NOMO-1 treated with dmso at 0.1 percent for 144 hours (cell line): Measurements from ENCODE around the gene ATP5F1D.
A peak's percentile ranks its signal among the peaks of the same experiment; 100 is the strongest.
"Not testable (repeated sequence)": the region's sequence is repeated elsewhere in the genome, so short reads cannot be mapped to it uniquely, and the experiment has no call there.

Experiments
- DNase-seq: peaks from one replicate; lab custom pipeline; 2025; ENCODE audit not compliant: unreplicated experiment; lab: John Stamatoyannopoulos, UW

ATP5F1D gene

DNA sequence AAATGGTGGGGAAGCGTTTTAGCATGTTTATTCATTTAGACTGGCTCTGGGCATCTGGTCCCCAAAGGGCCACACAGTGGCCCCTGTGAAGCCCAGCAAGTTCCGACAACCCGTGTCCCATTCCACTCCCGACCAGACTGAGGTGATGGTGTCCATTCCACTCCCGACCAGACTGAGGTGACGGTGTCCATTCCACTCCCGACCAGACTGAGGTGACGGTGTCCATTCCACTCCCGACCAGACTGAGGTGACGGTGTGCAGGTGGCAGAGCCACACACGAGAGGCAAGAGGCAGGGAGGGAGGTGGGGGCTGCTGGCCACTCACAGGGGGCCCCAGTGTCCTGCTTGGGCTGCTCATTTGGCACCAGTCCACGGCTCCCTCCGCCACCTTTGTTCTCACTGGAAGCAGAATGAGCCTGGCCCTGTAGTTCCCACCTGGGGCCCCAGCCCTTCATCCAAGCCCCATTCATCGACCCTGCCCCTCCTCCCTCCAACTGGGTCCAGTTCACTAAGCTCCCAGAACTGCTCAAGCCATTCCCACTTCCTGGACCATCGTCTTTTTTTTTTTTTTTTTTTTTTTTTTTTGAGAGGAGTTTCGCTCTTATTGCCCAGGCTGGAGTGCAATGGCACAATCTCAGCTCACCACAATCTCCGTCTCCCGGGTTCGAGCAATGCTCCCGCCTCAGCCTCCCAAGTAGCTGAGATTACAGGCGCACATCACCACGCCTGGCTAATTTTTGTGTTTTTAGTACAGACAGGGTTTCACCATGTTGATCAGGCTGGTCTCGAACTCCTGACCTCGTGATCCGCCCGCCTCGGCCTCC, 4.9 kb downstream of the ATP5F1D start:
- DNase-seq, result not testable (repeated sequence)

DNA sequence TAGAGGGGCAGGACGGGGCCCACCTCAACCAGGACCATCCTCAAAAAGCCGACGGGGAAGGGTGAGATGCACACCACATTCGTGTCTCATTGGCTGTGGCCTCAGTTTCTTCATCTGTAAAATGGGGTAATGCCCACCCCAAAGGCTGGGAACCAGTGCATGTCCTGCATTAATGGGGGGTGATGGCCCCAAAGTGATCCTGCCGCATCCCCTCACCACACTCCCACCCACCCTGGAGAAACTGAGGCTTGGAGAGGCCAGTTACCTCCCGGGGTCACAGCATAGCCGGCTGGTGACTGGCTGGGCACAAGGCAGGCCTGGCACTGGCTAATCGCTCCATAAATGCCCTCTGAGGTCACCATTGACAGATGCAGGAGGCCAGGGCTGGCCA, 6.2 kb downstream of the ATP5F1D start:
- DNase-seq, result no peak

DNA sequence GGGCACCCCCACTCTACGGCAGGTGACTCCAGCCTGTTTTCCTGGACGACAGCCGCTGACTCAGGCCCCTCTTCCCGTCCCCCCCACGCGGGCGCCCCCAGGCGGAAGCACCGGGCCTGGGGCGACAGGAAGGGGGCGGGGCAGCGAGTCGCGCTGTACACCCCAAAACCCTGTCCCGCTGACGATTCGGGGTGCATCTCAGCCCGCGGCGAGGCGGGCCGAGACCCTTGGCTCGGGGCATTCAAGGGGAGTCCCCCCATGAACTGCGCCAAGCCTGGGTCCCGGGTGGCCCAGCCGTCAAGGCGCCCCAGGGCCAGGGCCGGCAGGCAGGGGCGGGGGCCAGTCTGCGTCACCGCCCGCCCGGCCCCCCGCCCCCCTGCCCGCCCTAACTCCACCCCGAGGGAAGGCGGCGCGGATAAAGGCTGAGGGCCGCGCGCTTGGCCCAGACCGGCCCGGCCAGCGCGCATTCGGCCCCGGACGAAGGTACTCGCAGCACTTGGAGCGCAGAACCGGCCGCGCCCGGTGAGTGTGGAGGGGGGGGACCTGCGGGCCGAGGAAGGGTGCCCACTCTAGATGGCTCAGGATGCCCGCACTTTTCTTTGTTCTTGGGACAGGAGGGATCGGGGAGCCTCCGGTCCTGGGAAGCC, 6.7 kb downstream of the ATP5F1D start, which contains the start of gene MIDN:
MIDN (plus strand) TSS at position 445 of the 647 bp plus-strand sequence. CDS start 1,714 bp downstream, outside the sequence.
- peak; percentile 68 for DNase-seq

DNA sequence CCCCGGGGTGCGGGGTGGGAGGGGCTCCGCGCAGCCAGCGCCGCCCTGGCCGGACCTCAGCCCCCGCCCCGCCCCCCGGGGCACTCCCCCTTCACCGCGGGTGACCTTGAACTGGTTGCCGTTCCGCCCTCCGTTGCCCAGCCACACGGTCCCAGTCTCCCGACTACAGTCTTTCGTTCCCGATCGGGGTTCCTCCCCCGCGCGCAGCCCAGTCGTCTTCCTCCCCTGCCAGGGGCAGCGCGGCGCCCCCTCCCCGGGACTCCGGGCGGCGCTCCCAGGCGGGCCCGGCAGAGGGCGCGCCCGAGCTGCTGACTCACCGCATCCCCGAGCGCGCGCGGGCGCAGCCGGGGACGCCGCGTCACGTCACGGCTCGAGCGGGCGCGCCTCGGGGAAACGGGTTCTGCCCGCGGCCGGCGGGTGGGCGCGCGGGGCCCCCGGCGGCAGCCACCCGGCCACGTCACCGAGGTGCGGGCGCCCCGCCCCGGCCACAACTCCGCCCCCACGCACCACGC, 7.3 kb downstream of the ATP5F1D start:
- DNase-seq, result peak; percentile 82

DNA sequence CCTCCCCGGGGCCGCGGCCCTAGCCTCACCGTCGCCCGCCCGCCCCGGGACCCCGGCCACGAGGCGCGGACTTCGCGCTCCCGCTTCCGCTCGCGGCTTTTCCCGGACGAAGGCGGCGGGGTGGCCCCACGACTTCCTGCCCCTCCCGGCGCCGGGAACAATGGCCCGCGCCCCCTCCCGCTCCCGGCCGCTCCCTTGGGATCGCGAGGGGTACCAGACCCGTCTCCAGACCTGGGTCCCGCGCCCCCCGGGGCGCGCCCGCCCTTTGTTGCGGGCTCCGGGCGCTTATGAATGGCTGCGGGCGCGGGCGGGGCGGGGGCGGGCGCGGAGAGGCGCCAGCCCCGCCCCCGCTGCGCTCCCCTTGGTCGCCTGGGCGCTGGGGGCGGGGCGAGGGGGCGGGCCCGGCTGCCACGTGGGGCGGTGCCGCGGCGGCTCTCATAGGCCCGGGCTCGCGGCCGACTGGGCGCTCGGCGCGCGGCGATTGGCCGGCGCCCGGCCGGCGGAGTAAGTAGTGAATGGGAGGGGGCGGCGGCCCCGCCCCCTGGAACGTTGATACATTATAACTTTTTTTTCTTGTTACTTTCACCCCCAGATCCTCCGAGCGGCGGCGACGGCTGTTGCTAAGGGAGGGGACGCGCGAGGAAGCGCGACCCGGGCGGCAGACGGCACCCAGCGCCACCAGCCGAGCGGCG, 7.9 kb downstream of the ATP5F1D start:
- peak; percentile 88 for DNase-seq

DNA sequence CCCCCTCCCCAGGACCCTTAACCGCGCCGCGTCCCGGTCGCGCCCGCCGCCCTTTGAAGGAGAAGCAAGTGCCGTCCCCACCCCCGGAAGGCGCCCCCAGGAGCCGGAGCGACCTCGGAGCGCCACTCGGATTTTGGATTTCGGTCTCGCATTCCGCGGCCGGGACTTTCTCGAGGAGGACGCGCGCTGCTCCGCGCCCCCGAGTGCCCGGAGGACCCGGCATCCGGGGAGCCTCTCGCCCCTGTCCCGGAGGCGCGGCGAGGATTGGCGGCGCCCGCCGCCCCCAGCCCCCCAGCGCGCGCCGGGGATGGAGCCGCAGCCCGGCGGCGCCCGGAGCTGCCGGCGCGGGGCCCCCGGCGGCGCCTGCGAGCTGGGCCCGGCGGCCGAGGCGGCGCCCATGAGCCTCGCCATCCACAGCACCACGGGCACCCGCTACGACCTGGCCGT, 8.5 kb downstream of the ATP5F1D start:
- DNase-seq, result no peak

DNA sequence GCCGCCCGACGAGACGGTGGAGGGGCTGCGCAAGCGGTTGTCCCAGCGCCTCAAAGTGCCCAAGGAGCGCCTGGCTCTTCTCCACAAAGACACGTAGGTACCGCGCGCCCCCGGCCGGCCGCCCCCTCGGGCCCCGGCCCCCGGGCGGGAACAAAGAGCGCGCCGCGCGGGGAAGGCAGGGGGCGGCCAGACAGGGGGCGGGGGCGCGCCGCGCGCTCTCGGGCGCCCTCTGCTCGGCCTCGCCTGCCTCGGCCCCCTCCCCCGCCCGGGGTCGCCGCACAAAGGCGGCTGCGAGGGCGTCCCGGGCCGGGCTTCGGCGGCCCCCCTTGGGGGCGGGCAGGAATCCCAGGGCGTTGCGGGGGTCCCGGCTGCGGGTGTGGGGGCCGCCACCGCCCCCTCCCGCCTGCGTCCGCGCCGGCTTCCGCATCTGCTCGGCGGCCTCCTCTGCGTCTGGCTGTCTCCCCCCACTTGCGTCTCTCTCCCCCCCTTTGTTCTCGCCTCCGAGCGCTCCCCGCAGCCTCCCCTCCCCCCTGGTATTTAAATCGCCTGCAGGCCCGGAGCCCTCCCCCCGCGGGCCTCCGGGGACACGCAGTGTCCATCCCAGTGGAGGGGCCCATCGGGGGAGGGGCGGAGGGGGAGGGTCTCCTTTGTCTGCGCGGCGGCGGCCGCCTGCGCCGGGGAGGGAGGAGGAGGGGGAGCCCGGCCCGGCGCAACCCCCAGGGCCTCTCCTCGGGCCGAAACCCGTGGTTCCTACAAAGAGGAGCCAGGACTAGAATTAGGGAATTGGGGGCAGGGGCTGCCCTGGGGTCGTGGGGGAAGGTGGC, 9.1 kb downstream of the ATP5F1D start:
- peak; percentile 50 for DNase-seq

DNA sequence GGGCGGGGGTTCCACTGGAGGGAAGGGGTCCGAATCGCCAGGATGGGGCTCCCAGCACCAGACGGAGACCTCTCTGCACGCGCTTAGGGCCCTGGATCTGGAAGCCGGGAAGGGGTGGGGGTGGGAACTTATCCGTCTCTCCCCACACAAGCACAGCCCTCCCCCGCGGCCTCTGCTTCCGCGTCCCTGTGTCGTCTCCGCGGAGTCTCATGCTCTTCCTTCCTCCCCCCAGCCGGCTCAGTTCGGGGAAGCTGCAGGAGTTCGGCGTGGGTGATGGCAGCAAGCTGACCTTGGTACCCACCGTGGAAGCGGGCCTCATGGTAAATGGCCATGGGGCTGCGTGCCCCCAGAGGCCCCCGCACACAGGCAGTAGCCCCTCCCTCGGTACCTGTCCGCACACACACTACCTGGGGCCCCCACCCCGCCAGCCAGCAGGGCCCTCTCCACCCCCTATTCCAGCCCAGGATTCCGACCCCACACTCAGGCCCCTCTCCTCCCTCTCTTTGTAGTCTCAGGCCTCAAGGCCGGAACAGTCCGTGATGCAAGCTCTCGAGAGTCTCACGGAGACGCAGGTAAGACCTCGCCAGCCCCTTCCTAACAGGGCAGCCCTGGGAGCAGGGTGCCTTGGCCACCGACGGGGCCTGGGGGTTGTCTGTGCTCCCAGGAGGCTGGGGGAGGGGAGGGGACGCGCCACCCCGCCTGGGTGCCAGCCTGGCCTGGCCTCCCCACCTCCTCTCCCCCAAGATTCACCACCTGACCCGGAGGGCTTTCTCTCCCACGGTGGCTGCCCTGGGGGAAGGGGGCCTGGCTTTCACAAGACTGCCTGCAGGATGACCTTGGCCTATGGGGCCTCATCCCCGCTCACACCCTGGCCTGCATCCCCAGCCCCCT, 10.0 kb downstream of the ATP5F1D start:
- peak; percentile 83 for DNase-seq

DNA sequence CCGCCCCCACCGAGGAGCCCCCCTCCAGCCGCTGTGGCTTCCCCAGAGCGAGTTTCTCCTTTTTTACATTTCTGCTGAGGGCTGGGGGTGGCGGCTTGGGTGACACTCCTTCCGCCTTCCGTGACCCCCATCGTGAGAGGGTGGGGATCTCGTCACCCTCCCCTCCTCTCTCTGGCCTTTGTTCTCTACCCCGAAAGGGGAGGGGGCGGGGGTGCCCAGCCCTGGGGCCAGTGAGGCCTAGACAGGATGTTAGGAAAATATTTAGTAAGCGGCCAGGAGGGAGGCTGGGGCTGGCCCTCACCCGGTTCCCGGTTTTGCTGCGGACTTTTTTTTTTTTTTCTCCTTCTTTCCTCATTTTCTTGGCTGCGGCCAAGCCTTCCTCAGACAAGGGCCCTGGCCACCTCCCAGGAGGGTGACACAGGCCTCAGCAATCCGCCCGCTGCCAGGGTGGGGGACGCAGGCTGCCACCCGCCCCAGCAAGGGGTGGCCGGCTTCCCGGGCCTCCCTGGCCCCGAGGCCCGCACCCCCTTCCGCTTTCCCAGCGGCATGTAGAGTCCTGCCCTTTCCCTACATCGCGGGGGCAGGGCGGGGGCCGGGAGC, 10.8 kb downstream of the ATP5F1D start:
- peak; percentile 95 for DNase-seq

DNA sequence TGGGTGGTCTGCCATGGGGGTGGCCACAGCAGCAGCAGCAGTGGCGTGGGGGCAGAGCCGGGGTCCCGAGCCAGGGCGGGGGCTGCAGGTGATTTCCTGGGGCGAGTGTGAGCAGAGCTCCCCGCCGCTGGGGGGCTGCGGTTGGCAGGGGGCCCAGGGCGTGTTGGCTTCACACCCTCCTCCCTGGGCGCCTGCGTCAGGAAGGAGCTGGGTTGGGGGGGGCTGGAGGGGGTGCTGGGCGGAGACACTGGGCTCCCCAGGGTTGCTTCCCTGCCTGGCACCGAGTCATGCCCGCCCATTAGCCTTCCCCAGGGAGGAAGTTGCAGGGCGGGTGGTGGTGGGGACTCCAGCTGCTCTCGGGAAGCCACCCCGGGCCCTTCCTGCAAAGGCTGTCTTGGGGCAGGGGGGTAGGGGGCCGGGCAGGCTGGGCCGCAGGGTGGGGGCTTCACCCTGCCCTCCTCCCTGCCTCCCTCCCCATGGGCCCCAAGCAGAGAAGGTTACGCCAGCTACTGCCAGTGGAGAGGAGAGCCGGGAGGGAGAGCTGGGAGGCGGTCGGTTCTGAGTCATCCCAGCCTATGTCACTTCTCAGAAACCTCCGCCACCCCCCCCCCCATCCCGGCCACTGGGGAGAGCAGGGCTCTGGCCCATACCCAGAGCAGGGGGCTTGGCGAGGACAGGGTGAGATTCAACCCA, 11.4 kb downstream of the ATP5F1D start:
- peak; percentile 96 for DNase-seq

DNA sequence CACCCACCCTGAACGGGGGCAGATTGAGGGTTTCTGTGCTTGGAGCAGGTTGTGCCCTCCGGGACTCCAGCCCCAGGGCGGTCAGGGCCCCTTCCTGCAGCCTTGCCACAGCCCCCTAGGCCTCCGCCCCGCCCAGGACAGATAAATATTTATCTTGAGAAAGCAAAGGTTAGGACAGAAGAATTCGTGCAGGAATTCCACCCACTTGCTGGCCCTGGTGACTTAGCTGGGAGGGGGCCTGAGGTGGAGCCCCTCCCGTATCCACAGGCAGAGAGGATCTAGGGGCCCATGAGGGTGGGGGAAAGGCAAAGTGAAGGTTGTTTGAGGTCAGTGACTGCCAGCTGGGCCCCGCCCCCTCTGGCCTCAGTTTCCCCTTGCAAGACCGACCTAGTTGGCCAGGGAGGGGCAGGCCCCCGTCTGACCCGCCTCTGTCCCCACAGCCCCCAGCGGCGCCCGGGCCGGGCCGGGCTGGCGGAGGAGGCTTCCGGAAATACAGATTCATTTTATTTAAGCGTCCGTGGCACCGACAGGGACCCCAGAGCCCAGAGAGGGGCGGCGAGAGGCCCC, 12.0 kb downstream of the ATP5F1D start:
- DNase-seq, result no peak

DNA sequence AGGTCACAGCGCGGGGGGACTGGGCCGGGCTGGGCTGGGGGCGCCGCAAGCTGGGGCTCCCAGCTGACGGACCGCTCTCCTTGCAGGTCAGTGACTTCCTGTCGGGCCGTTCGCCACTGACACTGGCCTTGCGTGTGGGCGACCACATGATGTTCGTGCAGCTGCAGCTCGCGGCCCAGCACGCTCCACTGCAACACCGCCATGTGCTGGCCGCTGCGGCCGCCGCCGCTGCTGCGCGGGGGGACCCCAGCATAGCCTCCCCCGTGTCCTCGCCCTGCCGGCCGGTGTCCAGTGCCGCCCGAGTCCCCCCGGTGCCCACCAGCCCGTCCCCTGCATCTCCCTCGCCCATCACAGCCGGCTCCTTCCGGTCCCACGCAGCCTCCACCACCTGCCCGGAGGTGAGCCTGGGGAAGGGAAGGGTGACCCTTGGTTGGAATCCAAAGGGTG, 12.6 kb downstream of the ATP5F1D start:
- DNase-seq, result no peak

DNA sequence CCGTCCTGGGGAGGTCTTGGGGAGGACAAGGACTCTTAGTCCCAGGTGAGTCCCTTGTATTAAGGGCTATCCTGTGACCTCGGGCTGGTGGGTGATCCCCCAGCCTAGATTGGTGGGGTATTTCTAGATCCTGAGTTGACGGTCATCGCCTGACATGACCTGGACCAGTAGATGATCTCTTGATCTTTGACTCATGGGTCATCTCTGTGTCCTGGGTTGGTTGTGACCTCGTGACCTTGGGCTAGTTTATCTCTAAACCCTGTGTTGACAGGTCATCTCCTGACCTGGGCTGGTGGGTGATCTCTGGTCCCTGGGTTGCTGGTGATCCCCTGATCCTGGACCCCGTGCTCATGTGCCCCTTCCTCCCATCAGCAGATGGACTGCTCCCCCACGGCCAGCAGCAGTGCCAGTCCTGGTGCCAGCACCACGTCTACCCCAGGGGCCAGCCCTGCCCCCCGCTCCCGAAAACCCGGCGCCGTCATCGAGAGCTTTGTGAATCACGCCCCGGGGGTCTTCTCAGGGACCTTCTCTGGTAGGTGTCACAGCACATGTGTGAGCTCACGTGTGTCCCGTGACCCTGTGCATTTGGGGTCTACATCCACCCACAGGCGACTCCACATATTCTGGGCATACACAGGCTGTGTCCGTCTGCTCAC, 13.1 kb downstream of the ATP5F1D start:
- no peak for DNase-seq

DNA sequence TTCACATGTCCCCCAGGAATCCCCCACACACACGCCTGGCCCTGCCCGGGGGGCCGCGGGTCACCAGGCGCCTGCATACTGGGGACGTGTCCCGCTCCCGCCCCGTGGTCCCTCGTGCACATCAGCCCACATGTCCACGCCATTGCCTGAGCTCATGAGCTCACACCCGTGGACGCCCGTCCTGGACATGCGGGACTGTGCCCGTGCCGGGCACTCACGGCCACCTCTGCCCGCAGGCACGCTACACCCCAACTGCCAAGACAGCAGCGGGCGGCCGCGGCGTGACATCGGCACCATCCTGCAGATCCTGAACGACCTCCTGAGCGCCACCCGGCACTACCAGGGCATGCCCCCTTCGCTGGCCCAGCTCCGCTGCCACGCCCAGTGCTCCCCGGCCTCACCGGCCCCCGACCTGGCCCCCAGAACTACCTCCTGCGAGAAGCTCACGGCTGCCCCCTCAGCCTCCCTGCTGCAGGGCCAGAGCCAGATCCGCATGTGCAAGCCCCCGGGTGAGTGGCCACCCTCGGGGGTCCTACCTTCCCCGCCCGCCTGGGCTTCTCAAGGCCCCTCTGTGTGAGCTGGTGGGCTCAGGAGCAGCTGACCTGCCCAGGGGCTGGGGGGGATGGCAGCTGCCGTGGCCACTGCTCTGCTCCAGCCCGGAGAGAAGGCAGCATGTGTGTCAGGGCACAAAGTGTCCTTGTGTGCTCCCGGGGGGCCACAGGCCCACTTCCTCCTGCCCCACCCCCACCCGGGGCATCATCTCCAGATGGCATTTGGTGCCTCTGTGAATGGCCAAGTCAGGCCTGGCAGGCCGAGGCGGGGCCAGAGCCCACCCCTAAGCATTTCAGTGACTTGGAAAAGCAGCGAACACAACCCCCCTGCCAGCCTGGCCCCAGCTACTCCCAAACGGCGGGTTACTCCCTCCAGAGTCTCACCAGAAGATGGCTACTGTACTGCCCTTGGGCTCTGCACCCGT, 13.9 kb downstream of the ATP5F1D start:
- DNase-seq, result no peak

DNA sequence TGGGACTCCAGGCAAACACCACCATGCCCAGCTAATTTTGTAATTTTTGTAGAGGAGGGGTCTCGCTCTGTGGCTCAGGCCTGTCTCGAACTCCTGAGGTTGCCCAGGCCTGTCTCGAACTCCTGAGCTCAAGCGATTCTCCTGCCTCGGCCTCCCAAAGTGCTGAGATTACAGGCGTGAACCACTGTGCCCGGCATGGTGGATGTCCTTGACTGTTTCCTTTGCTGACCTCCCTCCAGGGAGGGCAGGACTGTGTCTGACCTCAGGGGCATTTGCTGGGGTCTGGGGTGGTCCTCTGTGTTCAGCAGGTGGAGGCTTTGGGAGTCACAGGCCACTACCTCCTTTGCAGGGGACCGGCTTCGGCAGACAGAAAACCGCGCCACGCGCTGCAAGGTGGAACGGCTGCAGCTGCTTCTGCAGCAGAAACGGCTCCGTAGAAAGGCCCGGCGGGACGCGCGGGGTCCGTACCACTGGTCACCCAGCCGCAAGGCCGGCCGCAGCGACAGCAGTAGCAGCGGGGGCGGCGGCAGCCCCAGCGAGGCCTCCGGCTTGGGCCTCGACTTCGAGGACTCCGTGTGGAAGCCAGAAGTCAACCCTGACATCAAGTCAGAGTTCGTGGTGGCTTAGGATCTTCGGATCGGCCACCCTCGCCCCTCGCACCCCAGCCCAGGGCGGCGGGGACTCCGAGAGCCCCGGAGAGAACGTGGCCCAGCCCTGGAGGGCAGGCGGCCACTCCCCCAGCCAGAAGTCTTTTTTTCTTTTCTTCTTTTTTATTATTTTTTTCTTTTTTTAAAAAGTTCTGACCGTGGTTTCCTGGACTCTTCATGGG, 15.3 kb downstream of the ATP5F1D start:
- DNase-seq, result no peak
